ENCODE data around the gene RBM17.
"Not testable (repeated sequence)": the region's sequence is repeated elsewhere in the genome, so short reads cannot be mapped to it uniquely, and the experiment has no call there.

Gene RBM17

GRCh38 chr10:6088721-6089333 is at the start of gene RBM17:
TSS of gene RBM17 (plus strand) at chr10:6089034. CDS start at chr10:6097066, 8,032 bp downstream.
- peak; percentile 40 for DNase-seq

- no peak for DNase-seq
Observed at GRCh38 chr10:6039711-6040110, 49.1 kb upstream of the RBM17 start.

- no peak for DNase-seq
Observed at GRCh38 chr10:6040205-6040604, 48.6 kb upstream of the RBM17 start.

GRCh38 chr10:6043377-6043776 is 45.5 kb upstream of the RBM17 start:
- not testable (repeated sequence) for DNase-seq

GRCh38 chr10:6044060-6044459 is 44.8 kb upstream of the RBM17 start:
- no peak for DNase-seq

- DNase-seq = no peak
Observed at GRCh38 chr10:6044751-6045313, 44.0 kb upstream of the RBM17 start.

GRCh38 chr10:6045314-6045848 is 43.5 kb upstream of the RBM17 start:
- no peak for DNase-seq

GRCh38 chr10:6045878-6046772 is 42.7 kb upstream of the RBM17 start:
- DNase-seq = no peak

GRCh38 chr10:6046773-6047611 is 41.8 kb upstream of the RBM17 start:
- no peak for DNase-seq

- no peak for DNase-seq
Observed at GRCh38 chr10:6047847-6048246, 41.0 kb upstream of the RBM17 start.

GRCh38 chr10:6048281-6049030 is 40.4 kb upstream of the RBM17 start:
- DNase-seq = no peak

GRCh38 chr10:6049031-6049400 is 39.8 kb upstream of the RBM17 start:
- no peak for DNase-seq

GRCh38 chr10:6050801-6051445 is 37.9 kb upstream of the RBM17 start:
- DNase-seq = peak; percentile 4

- no peak for DNase-seq
Observed at GRCh38 chr10:6052247-6053221, 36.3 kb upstream of the RBM17 start.

GRCh38 chr10:6053303-6053702 is 35.5 kb upstream of the RBM17 start:
- DNase-seq = no peak

GRCh38 chr10:6053816-6054631 is 34.8 kb upstream of the RBM17 start:
- no peak for DNase-seq

GRCh38 chr10:6054884-6055283 is 34.0 kb upstream of the RBM17 start:
- no peak for DNase-seq

GRCh38 chr10:6055929-6056328 is 32.9 kb upstream of the RBM17 start:
- DNase-seq = no peak

- no peak for DNase-seq
Observed at GRCh38 chr10:6056411-6057135, 32.3 kb upstream of the RBM17 start.
